ENCODE data around the gene PRKX.
"Not testable (repeated sequence)": the region's sequence is repeated elsewhere in the genome, so short reads cannot be mapped to it uniquely, and the experiment has no call there.

The PRKX gene

DNA sequence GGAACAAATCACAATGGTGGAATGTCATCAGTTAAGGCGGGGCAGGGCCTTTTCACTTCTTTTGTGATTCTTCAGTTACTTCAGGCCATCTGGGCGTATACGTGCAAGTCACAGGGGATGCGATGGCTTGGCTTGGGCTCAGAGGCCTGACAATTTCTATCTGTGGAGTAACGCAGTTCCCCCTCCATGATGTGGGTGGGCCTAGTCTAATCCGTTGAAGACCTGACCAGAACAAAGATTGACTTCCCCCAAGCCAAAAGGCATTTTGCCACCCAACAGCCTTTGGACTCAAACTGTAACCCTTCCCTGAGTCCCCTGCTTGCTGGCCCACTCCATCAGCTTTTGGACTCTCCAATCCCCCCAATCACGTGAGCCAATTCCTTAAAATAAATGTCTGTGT is 153.4 kb downstream of the PRKX start:
- DNase-seq: not testable (repeated sequence)
